ENCODE results near the gene OR2T5. TPM values are rescaled to one million over a fixed set of nuclear protein-coding genes. Genes with fewer than 3 reads are reported as not detected.
"Not testable (repeated sequence)": the region's sequence is repeated elsewhere in the genome, so short reads cannot be mapped to it uniquely, and the experiment has no call there.

OR2T5 gene
- polyA plus RNA-seq, 1 experiment = not detected

DNA sequence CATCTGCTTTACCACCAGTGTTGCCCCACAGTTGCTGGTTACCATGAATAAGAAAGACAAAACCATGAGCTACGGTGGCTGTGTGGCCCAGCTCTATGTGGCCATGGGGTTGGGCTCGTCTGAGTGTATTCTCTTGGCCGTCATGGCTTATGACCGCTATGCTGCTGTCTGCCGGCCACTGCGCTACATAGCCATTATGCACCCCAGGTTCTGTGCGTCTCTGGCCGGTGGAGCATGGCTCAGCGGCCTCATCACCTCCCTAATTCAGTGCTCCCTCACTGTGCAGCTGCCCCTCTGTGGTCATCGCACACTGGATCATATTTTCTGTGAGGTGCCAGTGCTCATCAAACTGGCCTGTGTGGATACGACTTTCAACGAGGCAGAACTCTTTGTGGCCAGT lies 33.5 kb downstream of the OR2T5 start:
- TF ChIP-seq, protein P1, sequence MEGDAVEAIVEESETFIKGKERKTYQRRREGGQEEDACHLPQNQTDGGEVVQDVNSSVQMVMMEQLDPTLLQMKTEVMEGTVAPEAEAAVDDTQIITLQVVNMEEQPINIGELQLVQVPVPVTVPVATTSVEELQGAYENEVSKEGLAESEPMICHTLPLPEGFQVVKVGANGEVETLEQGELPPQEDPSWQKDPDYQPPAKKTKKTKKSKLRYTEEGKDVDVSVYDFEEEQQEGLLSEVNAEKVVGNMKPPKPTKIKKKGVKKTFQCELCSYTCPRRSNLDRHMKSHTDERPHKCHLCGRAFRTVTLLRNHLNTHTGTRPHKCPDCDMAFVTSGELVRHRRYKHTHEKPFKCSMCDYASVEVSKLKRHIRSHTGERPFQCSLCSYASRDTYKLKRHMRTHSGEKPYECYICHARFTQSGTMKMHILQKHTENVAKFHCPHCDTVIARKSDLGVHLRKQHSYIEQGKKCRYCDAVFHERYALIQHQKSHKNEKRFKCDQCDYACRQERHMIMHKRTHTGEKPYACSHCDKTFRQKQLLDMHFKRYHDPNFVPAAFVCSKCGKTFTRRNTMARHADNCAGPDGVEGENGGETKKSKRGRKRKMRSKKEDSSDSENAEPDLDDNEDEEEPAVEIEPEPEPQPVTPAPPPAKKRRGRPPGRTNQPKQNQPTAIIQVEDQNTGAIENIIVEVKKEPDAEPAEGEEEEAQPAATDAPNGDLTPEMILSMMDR (IDR thresholded peaks at IDR 0.05; ENCODE audit: insufficient read depth, low read depth, low read length) = no peak
- POLR2A ChIA-PET = no interaction called here
- DNase-seq (ENCODE audit: low read depth) = no peak
- CTCF ChIA-PET = no interaction called here
- H3K4me3 ChIP-seq (ENCODE audit: low read depth, low read length) = no peak overlapping the region
- H3K27me3 ChIP-seq (ENCODE audit: control insufficient read depth, insufficient read depth, low read length) = no peaks in the 10 kb centered on the region
- no peaks in the 10 kb centered on the region for H3K36me3 ChIP-seq (ENCODE audit: control insufficient read depth, insufficient read depth, low read length)

DNA sequence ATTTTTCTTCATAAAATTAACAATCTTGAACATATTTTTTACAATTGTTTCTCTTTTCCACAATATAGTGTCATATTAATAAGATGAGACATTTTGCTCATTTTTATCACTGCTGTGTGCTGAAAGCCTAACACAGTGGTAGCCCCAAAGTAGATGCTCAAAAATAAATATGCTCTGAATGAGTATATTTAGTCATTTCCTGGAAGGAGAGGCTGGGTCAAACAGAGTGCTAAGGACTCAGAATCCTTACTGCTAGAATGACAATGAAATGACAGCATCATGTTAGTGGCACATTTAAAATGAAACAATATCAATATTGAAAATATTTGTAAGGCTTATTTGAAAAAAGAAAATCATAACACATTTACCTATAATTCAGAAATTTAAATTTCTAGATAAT lies 49.1 kb downstream of the OR2T5 start:
- H3K27me3 ChIP-seq (ENCODE audit: control insufficient read depth, insufficient read depth, low read length); H3K36me3 ChIP-seq (ENCODE audit: control insufficient read depth, insufficient read depth, low read length); DNase-seq (ENCODE audit: low read depth); H3K4me3 ChIP-seq (ENCODE audit: low read depth, low read length); POLR2A ChIA-PET; CTCF ChIA-PET: not testable (repeated sequence)

Other genes with a start within 250 kb of the OR2T5 start
- not detected in 2 replicates for gene OR2T33, start 210.6 kb upstream of the OR2T5 start, polyA plus RNA-seq (2011; rRNA removed)
- not detected in 2 replicates for gene OR2T12, start 185.2 kb upstream of the OR2T5 start, polyA plus RNA-seq (2011; rRNA removed)
- gene OR2M7, start 164.0 kb upstream of the OR2T5 start, polyA plus RNA-seq (2011; rRNA removed) = not detected in 2 replicates
- gene OR14C36, start 139.8 kb upstream of the OR2T5 start, polyA plus RNA-seq (2011; rRNA removed) = not detected in 2 replicates
- gene OR2T4, start 126.9 kb upstream of the OR2T5 start, polyA plus RNA-seq (2011; rRNA removed) = not detected in 2 replicates
- gene OR2T6, start 112.8 kb upstream of the OR2T5 start, polyA plus RNA-seq (2011; rRNA removed) = not detected in 2 replicates
- gene OR2T1, start 85.5 kb upstream of the OR2T5 start, polyA plus RNA-seq (2011; rRNA removed) = not detected in 2 replicates
- not detected in 2 replicates for gene OR2T2, start 43.0 kb upstream of the OR2T5 start, polyA plus RNA-seq (2011; rRNA removed)
- not detected in 2 replicates for gene OR2T3, start 15.2 kb upstream of the OR2T5 start, polyA plus RNA-seq (2011; rRNA removed)
- gene OR2G6, start 19.5 kb downstream of the OR2T5 start, polyA plus RNA-seq (2011; rRNA removed) = not detected in 2 replicates
- not detected in 2 replicates for gene OR2T29, start 74.2 kb downstream of the OR2T5 start, polyA plus RNA-seq (2011; rRNA removed)
- gene OR2T34, start 86.2 kb downstream of the OR2T5 start, polyA plus RNA-seq (2011; rRNA removed) = not detected in 2 replicates
- gene OR2T10, start 109.1 kb downstream of the OR2T5 start, polyA plus RNA-seq (2011; rRNA removed) = not detected in 2 replicates
- gene OR2T11, start 146.5 kb downstream of the OR2T5 start, polyA plus RNA-seq (2011; rRNA removed) = not detected in 2 replicates
- gene OR2T35, start 156.7 kb downstream of the OR2T5 start, polyA plus RNA-seq (2011; rRNA removed) = not detected in 2 replicates
- not detected in 2 replicates for gene OR2T27, start 166.9 kb downstream of the OR2T5 start, polyA plus RNA-seq (2011; rRNA removed)
- not detected in 2 replicates for gene OR14I1, start 214.2 kb downstream of the OR2T5 start, polyA plus RNA-seq (2011; rRNA removed)